Measurements from ENCODE around the gene MAD2L1BP. TPM values are rescaled to one million over a fixed set of nuclear protein-coding genes. Genes with fewer than 3 reads are reported as not detected.

Gene MAD2L1BP
- total RNA-seq, 1 donor from 2014 or later = 35.4 TPM

GRCh38 chr6:43682724-43683429, 47.2 kb downstream of the MAD2L1BP start:
- peaks cover 54% of the 10 kb centered on the region for H3K36me3 Mint-ChIP-seq (ENCODE audit: low read depth)
- H3K4me3 Mint-ChIP-seq (ENCODE audit: low read depth) = no peak overlapping the region
- H3K27ac Mint-ChIP-seq = no peak overlapping the region
- intact Hi-C loops (cut with micrococcal nuclease) = no loop called here
- peaks cover 37% of the 10 kb centered on the region for H3K4me1 Mint-ChIP-seq (ENCODE audit: low read depth)
- DNase-seq (ENCODE audit: low spot score) = no peak
- H3K9me3 Mint-ChIP-seq = no peaks in the 10 kb centered on the region
- no peaks in the 10 kb centered on the region for H3K27me3 Mint-ChIP-seq (ENCODE audit: low read depth)

GRCh38 chr6:43683708-43684455, 48.2 kb downstream of the MAD2L1BP start:
- peaks cover 45% of the 10 kb centered on the region for H3K36me3 Mint-ChIP-seq (ENCODE audit: low read depth)
- H3K4me1 Mint-ChIP-seq (ENCODE audit: low read depth) = peaks cover 42% of the 10 kb centered on the region
- intact Hi-C loops (cut with micrococcal nuclease) = no loop called here
- H3K4me3 Mint-ChIP-seq (ENCODE audit: low read depth) = no peak overlapping the region
- no peak overlapping the region for H3K27ac Mint-ChIP-seq
- H3K27me3 Mint-ChIP-seq (ENCODE audit: low read depth) = no peaks in the 10 kb centered on the region
- H3K9me3 Mint-ChIP-seq = no peaks in the 10 kb centered on the region
- no peak for DNase-seq (ENCODE audit: low spot score)

- Mint-ChIP-seq H3K27me3 (ENCODE audit: low read depth) (no peaks in the 10 kb centered on the region), H3K4me3 (ENCODE audit: low read depth) (peak overlapping the region; percentile 95), H3K9me3 (no peaks in the 10 kb centered on the region), H3K36me3 (ENCODE audit: low read depth) (peaks cover 30% of the 10 kb centered on the region), H3K27ac (peak overlapping the region; percentile 79), H3K4me1 (ENCODE audit: low read depth) (peaks cover 42% of the 10 kb centered on the region)
- intact Hi-C loops (cut with micrococcal nuclease) = no loop called here
- no peak for DNase-seq (ENCODE audit: low spot score)
These were observed 51.4 kb downstream of the MAD2L1BP start for GRCh38 chr6:43687079-43687436.

- Mint-ChIP-seq H3K36me3 (ENCODE audit: low read depth) (peaks cover 24% of the 10 kb centered on the region), H3K9me3 (no peaks in the 10 kb centered on the region), H3K4me1 (ENCODE audit: low read depth) (peaks cover 39% of the 10 kb centered on the region), H3K4me3 (ENCODE audit: low read depth) (peak within 1 kb of the TSS; percentile 95), H3K27me3 (ENCODE audit: low read depth) (no peaks in the 10 kb centered on the region), H3K27ac (peak within 1 kb of the TSS; percentile 79)
- DNase-seq (ENCODE audit: low spot score) = peak; percentile 75
- intact Hi-C loops (cut with micrococcal nuclease) = loop anchor here (2.0 kb wide), 1 partner anchor 21 kb away; no protein-coding TSS in a partner anchor
These were observed 52.1 kb downstream of the MAD2L1BP start, which contains the start of gene MRPS18A for GRCh38 chr6:43687437-43688347. MRPS18A (minus strand) TSS chr6:43687791; CDS start chr6:43687779, 12 bp downstream.

- Mint-ChIP-seq H3K4me1 (ENCODE audit: low read depth) (peaks cover 24% of the 10 kb centered on the region), H3K4me3 (ENCODE audit: low read depth) (no peak overlapping the region), H3K27me3 (ENCODE audit: low read depth) (no peaks in the 10 kb centered on the region), H3K27ac (no peak overlapping the region), H3K9me3 (no peaks in the 10 kb centered on the region), H3K36me3 (ENCODE audit: low read depth) (peaks cover 16% of the 10 kb centered on the region)
- intact Hi-C loops (cut with micrococcal nuclease) = loop anchor here (2.0 kb wide), 1 partner anchor 19 kb away; no protein-coding TSS in a partner anchor
- no peak for DNase-seq (ENCODE audit: low spot score)
These were observed 53.8 kb downstream of the MAD2L1BP start for GRCh38 chr6:43689421-43689820.

Other genes starting within 250 kb of the MAD2L1BP start
- gene ABCC10, start 208.3 kb upstream of the MAD2L1BP start, total RNA-seq = 45.6 and 46.7 TPM in 2 replicates
- 2.1 and 2.5 TPM in 2 replicates for gene DLK2, start 180.3 kb upstream of the MAD2L1BP start, total RNA-seq
- gene TJAP1, start 158.3 kb upstream of the MAD2L1BP start, total RNA-seq = 36.0 and 42.7 TPM in 2 replicates
- gene LRRC73, start 125.5 kb upstream of the MAD2L1BP start, total RNA-seq = 0.11 and 0.21 TPM in 2 replicates
- 51.7 and 59.0 TPM in 2 replicates for gene YIPF3, start 118.9 kb upstream of the MAD2L1BP start, total RNA-seq
- 60.8 and 63.8 TPM in 2 replicates for gene POLR1C, start 118.8 kb upstream of the MAD2L1BP start, total RNA-seq
- 114 and 119 TPM in 2 replicates for gene XPO5, start 59.8 kb upstream of the MAD2L1BP start, total RNA-seq
- gene POLH, start 59.7 kb upstream of the MAD2L1BP start, total RNA-seq = 35.7 and 44.5 TPM in 2 replicates
- gene GTPBP2, start 6.6 kb upstream of the MAD2L1BP start, total RNA-seq = 71.7 and 78.4 TPM in 2 replicates
- gene RSPH9, start 9.2 kb downstream of the MAD2L1BP start, total RNA-seq = not detected in 2 replicates
- gene MRPS18A, start 52.0 kb downstream of the MAD2L1BP start, total RNA-seq = 44.8 and 45.1 TPM in 2 replicates
- gene VEGFA, start 134.4 kb downstream of the MAD2L1BP start, total RNA-seq = 50.7 and 55.2 TPM in 2 replicates